CD4-positive, alpha-beta T cell treated with Interleukin-4 for 1 hour (primary cell): ENCODE results near the gene KRTAP5-1.
A peak's percentile ranks its signal among the peaks of the same experiment; 100 is the strongest.

Experiments used
- DNase-seq, 2 donors: peaks; one replicate each; pipeline ENCODE4 v3.0.0-alpha.2; 2020 to 2022

Gene KRTAP5-1

GRCh38 chr11:1570896-1571759, 14.0 kb downstream of the KRTAP5-1 start:
- peak; percentile 44 to 46 for DNase-seq

DNA sequence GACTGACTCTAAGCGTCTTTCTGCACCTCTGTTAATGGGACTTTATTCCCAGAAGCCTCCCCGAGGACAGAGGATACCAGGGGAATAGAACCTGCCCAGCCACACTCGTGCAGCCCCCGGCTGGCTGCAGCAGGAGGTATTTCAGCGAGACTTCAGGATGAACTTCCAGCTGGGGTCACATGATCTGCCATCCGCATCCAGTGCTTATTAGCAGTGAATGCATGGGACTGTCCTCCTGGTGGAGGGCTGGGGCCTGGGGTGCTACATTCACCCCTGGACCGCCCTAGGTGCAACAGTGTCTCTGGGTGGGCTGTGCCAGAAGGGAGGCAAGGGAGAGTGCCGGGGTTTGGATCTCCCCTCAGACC, 14.6 kb downstream of the KRTAP5-1 start:
- DNase-seq, result no peak

DNA sequence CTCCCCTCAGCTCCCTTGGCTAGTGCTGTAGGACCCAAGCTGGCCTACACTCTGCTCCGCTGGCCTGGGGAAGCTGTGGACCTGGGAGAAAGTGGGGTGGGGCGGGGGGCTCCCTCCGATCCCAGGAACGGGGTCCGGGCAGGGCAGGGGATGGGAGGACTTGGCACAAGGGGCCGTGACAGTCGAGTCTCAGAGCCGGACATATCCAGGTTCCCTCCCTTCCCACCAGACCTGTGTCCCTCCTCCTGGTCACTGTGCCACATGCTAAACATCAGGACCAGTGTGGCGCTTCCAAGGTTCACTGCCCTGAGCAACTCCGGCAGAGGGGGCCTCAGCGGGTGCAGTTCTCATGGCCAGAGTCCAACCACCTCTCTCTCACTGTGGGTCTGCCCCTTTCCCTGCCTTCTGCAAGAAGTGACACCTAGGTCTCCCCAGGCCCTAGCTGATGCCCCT, 15.1 kb downstream of the KRTAP5-1 start:
- no peak for DNase-seq

- DNase-seq, result peak in 1 of 2 donors; percentile 7
Measured at GRCh38 chr11:1569251-1569780, 15.8 kb downstream of the KRTAP5-1 start.

- DNase-seq, result peak; percentile 78 to 79
Measured at GRCh38 chr11:1568441-1568911, 16.6 kb downstream of the KRTAP5-1 start.

- no peak for DNase-seq
Measured at GRCh38 chr11:1567721-1568100, 17.4 kb downstream of the KRTAP5-1 start.

DNA sequence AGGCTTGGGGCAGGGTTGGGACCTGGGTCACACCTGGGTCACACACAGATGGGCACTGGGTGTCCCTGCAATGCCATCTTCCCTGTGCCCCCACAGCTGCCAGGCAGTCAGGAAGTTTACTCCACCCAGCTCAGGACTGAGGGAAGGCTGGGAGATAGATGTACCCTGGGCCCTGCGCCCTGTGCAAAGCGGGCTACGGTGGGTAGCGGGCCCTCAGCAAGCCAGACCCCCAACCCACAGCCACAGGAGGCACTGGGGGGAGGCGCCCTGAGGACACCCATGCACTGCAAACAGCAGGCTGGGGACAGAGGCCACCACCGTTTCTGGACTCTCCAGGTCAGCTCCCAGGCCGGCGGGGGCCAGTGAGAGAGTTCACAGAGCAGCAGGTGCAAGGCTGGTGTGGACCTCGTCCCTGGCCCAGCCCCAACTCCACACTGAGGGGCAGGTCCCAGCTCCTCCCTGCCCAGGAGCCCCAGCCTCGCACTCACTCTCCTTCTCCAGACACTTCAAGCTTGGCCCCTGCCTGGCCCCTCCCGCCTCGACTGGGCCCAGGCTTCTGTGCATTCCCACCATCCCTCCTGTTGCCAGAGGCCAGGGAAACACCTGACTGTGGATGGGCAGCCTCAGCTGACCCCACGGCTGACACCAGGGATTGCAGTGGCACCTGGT, 17.9 kb downstream of the KRTAP5-1 start:
- DNase-seq, result no peak

GRCh38 chr11:1566381-1567051, 18.6 kb downstream of the KRTAP5-1 start:
- DNase-seq, result peak in 1 of 2 donors; percentile 7

- DNase-seq, result no peak
Measured at GRCh38 chr11:1565904-1566247, 19.2 kb downstream of the KRTAP5-1 start.

DNA sequence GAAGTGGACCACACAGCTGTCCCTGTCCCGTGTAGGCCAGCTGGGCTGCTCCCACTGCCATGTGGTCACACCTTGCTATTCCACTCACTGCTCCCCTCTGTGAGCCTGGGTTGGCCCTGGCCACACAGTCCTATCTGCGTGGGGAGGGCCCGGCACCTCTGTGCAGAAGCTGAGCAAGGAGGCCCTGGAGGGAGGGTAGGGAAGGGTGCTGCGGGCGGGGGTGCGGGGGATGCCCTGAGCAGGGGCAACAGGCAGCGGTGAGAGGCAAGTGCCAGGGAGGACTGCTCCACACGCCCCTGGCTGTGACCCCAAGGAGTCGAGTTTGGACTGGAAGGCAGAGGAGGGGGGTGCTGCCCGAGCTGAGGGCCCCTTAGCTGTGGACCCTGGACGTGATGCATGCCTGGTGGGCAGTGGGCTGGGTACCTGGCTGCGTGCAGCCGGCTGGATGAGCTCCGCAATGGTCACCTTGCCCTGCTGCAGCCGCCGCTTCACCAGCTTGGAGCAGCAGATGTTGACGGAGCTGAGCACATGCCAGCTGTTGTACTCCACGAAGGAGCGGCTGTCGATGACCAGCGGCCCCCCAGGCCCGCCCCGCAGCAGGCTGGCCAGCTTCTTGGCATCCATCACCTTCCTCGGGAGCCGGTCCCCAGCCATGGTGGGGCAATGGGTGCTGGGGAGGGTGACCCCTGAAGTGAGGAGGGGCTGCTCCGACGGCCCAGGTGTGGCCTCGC, 19.7 kb downstream of the KRTAP5-1 start:
- DNase-seq, result peak in 1 of 2 donors; percentile 8

- DNase-seq, result peak in 1 of 2 donors; percentile 23
Measured at GRCh38 chr11:1564535-1565172, 20.4 kb downstream of the KRTAP5-1 start.

GRCh38 chr11:1563697-1564534, 21.2 kb downstream of the KRTAP5-1 start:
- DNase-seq, result no peak

GRCh38 chr11:1563149-1563638, 21.9 kb downstream of the KRTAP5-1 start:
- DNase-seq, result peak in 1 of 2 donors; percentile 5

GRCh38 chr11:1562469-1563148, 22.5 kb downstream of the KRTAP5-1 start:
- DNase-seq, result peak in 1 of 2 donors; percentile 10

DNA sequence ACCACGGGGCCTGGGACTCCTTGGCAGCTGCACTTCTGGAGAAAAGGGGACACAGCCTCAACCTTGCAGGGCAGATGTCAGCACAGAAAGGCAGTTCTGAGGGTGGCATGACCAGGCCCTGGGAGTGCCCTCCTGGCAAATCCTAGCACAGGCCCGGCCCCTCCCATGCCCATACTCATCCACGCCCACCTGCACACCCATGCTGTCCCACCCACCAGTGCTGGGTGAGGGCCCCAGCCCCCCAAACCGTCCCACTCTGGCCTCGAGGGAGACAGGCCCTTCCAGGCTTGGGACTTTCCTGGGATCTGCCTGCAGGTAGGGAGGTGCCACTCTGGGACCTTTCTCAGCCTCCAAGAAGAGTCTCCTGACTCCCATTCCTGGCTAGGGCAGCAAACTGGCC, 23.1 kb downstream of the KRTAP5-1 start:
- DNase-seq, result no peak

GRCh38 chr11:1561266-1561665, 23.8 kb downstream of the KRTAP5-1 start:
- DNase-seq, result peak in 1 of 2 donors; percentile 4

DNA sequence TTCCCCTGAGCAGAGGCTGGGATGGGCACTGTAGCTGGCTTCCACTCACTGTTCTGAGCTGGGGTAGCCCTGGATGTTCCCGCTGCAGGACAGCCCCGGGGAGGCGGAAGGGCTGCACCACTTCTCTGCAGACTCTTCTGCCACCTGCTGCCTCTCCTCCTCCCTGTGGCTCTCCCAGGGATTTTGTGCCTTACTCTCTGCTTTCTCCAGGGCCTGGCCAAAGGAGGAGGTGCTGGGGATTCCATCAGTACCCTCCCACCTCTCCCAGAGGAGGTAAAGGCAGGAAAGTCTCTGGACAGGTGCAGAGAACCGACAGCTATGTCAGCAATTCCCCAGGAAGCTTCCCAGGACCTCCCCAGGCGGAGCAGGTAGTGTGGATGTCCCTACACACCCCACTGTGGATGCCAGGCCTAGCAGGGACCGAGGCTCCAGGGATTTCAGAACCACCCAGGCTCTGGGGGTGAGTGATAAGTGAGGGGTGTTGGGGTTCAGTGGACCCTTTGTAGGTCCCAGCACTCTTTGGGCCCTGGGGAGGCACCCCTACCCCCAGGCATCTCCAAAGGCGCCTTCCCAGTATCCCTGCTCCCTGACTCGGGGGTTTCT, 24.3 kb downstream of the KRTAP5-1 start:
- no peak for DNase-seq

DNA sequence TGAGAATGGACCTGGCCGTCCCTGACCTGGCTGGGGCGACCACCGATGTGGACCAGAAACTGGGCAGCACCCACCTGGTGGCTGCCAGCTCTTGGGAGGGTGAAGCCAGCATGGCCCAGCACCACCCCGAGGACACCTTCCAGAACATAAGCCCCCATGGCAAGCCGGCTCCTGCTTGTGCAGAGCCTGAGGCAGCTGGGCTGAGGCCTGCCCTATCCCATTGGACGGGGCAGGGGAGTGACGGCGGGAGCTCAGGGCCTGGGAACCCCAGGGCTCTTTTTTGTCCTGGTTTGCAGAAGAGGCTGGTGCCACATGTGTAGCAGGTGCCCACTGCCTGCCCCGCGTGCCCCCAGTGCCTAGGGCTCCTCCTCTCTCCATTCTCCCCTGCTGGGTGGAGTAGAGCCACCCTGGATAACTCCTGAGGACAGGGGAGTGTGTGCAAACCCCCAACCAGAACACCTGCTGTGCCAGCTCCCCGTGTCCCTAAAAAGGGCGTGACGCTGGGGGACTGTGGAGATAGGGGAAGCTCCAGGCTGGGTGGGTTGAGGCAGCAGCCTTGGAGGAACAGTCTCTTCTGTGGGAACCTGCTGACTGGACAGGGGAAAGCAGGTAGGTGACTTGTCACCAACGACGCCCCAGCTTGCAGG, 25.0 kb downstream of the KRTAP5-1 start:
- no peak for DNase-seq
